ENCODE data around the gene KYNU.

The KYNU gene

GRCh38 chr2:142877216-142877838 lies at the start of gene KYNU:
Gene KYNU, plus strand, starts transcription at chr2:142877664. Its CDS starts 7,704 bp downstream, at chr2:142885368.
- no peak for TF ChIP-seq CTCF (IDR thresholded peaks at IDR 0.05; ENCODE audit: low read depth, low read length)
- peak within 1 kb of the TSS; percentile 51 for H3K4me3 ChIP-seq (ENCODE audit: low read depth, low read length)

GRCh38 chr2:142834021-142834420 lies 43.4 kb upstream of the KYNU start:
- TF ChIP-seq CTCF (IDR thresholded peaks at IDR 0.05; ENCODE audit: low read depth, low read length), result no peak
- no peak overlapping the region for H3K4me3 ChIP-seq (ENCODE audit: low read depth, low read length)

GRCh38 chr2:142840436-142840835 lies 37.0 kb upstream of the KYNU start:
- no peak for TF ChIP-seq CTCF (IDR thresholded peaks at IDR 0.05; ENCODE audit: low read depth, low read length)
- no peak overlapping the region for H3K4me3 ChIP-seq (ENCODE audit: low read depth, low read length)

GRCh38 chr2:142841788-142842187 lies 35.7 kb upstream of the KYNU start:
- no peak for TF ChIP-seq CTCF (IDR thresholded peaks at IDR 0.05; ENCODE audit: low read depth, low read length)
- H3K4me3 ChIP-seq (ENCODE audit: low read depth, low read length), result no peak overlapping the region

GRCh38 chr2:142842369-142842768 lies 35.1 kb upstream of the KYNU start:
- H3K4me3 ChIP-seq (ENCODE audit: low read depth, low read length), result no peak overlapping the region
- no peak for TF ChIP-seq CTCF (IDR thresholded peaks at IDR 0.05; ENCODE audit: low read depth, low read length)

GRCh38 chr2:142843731-142844130 lies 33.7 kb upstream of the KYNU start:
- H3K4me3 ChIP-seq (ENCODE audit: low read depth, low read length), result no peak overlapping the region
- no peak for TF ChIP-seq CTCF (IDR thresholded peaks at IDR 0.05; ENCODE audit: low read depth, low read length)

- H3K4me3 ChIP-seq (ENCODE audit: low read depth, low read length), result no peak overlapping the region
- no peak for TF ChIP-seq CTCF (IDR thresholded peaks at IDR 0.05; ENCODE audit: low read depth, low read length)
Measured at GRCh38 chr2:142848023-142848606, 29.3 kb upstream of the KYNU start.
